Measurements from ENCODE around the gene RFK.

RFK gene

DNA sequence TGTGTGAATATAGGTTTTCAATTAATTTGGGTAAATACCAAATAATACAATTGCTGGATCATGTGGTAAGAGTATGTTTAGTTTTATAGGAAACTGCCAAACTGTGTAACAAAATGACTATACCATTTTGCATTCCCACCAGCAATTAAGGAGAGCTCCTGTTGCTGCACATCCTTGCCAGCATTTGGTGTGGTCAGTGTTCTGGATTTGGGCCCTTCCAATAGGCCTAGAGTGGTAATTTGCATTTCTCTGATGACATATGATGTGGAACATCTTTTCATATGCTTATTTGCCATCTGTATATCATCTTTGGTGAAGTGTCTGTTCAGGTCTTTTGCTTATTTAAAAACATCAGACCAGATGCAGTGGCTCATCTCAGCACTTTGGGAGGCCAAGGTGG is 11.6 kb upstream of the RFK start:
- DNase-seq = no peak

DNA sequence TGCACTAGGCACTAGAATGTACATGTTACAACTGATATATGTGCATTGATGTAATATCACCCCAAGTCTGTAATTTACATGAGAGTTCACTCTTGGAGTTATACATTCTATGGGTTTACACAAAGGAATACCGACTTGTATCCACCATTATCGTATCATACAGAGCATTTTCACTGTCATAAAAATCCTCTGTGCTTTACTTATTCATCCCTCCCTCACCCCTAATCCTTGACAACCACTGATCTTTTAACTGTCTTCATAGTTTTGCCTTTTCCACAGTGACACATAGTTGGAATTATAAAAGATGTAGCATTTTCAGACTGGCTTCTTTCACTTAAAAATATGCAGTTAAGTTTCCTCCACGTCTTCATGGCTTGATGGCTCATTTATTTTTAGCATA is 11.1 kb upstream of the RFK start:
- no peak for DNase-seq

DNA sequence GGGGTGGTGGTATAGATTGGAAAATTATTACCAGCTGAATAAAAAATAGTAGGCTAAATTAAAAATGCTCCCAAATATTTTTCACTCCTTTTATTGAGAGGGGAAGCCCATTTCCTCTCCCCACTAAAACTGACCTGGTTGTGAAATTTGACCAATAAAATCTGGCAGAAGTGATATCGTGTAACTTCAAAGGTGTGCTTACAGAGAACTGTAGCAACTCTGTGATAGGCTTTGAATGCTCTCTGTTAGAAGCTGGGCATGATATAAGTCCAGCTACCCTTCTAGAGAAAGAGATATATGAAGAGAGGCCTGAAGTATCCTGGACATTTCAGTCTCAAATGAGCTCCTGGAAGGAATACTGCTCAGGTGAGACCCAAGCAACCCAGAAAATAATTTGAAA is 10.2 kb upstream of the RFK start:
- DNase-seq = no peak

DNA sequence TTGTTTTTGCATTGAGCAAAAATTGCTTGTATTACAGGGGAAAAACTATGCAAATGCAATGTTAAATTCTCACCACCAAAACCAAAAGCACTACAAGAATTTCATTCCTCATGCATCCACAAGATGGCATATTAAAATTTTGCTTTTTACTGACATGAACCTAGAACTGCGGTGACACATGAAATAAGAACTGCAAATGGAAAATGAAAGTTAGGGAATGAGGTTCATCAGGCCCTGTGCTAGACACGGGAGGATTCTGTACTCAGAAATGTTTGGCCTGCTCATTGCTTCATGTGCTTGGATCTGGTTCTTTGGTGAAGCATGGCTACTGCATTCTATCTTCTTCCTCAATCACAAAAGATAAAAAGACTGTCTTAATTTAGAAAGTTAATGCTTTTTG is 9.1 kb upstream of the RFK start:
- no peak for DNase-seq

DNA sequence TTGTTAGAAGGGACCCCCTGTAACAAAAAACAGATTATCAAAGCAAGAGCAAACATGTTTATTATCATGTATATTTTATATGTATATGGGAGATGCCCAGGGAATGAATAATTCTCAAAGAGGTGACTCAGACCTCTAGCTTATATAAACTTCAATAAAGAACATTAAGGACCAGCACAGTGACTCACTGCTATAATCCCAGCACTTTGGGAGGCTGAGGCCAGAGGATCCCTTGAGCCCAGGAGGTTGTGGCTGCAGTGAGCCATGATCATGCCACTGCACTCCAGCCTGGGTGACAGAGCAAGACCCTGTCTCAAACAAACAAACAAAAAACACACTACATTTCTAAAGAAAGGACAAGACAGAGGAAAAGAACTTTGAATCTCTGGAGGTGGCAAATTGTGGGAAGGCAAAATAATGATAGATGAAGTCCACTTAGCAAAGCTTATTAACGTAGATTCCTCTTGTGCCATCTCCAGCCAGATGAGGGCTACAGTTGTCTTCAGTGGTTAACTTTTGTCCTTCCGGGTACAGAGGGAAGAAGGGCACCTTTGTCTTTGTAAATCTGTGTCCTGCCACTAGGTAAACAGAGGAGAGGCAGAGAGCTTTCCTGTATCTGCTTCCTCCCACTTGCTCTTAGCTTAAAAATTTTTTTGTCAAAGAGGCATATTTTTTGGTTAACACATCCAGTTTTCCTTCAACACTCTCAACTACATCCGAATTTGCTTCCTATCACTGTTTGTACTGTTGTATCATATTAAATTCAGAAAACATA is 7.5 kb upstream of the RFK start:
- no peak for DNase-seq

DNA sequence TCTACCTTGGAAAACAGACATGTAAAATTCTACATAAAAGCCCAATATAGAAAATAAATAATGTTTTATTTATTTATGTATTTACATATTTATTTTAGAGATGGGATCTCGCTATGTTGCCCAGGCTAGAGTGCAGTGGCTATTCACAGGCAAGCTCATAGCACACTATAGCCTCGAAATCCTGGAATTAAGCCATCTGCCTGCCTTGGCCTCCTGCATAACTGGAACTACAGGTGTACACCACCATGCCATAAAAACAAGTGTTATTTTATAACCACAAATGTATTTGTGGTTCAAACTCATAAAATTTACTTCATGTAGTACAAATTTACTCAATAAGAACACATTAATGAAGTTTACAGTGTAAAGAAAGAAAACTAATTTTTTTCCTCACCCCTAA is 7.0 kb upstream of the RFK start:
- no peak for DNase-seq

DNA sequence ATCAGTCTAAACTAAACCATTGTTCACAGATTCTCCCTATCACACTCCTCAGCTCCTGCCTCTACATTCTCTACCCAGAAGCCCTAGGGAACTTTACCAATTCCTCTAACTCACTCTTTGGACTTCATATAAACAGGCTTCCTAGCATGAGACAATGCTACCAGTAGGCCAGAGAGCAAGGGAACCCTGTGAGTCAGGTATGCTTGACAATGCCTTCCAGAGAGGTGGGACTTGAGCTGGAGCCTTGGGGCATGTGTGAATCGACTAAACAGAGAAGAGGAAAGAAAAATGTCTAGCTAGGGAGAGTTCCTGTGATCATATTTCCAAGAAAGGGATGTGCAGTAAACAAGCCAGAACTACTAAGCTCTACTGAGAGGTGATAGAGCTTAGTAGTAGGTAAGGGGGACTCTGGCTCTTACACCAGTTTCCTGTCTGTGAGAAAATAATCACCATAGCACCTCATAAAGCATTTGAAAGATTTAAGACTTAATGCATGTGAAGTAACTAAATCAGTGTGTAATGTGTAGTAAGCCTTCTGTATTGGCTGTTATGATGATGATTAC is 6.4 kb upstream of the RFK start:
- DNase-seq = no peak

DNA sequence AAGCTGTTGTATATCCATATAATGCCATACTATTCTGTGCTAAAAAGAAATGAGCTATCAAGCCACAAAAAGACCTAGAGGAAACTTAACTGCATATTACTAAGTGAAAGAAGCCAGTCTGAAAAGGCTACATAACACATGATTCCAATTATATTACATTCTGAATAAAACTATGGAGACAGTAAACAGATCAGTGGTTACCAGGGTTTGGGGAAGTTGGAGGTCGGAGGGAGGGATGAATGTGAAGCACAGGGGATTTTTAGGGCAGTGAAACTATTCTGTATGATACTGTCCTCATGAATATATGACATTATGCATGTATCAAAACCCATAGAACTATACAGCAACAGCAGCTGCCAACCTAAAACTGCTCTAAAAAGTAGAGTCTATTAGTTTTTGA is 5.6 kb upstream of the RFK start:
- DNase-seq = no peak

DNA sequence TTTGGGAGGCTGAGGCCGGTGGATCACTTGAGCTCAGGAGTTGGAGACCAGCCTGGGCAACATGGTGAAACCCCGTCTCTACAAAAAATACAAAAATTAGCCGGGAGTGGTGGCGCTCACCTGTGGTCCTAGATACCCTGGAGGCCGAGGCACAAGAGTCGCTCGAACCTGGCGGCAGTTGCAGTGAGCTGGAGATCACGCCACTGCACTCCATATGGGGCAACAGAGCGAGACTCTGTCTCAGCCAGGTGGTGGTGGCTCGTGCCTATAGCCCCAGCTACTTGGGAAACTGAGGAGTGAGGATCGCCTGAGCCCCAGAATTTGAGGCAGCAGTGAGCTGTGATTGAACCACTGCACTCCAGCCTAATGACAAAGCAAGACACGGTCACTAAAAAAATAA is 2.4 kb upstream of the RFK start:
- DNase-seq = no peak

DNA sequence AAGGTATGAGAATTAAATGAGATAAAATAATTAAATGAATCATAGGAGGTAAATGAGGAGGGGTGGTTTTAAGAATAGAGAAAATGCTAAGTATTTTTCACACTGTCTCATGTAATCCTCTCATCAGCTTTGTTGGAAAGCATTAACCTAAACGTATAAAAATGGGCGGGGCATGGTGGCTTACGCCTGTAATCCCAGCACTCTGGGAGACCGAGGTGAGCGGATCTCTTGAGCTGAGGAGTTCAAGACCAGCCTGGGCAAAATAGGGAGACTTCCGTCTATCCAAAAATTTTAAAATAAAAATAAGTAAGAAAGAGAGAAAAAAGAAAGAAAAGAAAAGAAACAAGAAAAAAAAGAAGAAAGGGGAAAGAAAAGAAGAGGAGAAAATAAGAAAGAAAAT is 1.9 kb upstream of the RFK start:
- DNase-seq = no peak

DNA sequence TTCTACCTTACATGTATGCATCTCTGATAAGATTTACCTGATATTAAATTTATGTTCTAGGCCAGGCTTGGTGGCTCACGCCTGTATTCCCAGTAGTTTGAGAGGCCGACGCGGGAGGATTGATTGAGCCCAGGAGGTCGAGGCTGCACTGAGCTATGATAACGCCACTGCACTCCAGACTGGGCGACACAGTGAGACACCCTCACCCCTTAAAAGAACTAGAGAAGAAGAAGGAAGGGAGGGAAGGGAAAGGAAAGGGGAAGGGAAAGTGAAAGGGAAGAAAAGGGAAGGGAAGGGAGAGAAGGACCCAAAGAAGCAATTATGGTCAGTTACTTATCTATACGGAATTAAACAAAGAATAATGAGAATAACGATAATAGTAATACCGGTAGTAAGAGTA is 1.2 kb upstream of the RFK start:
- no peak for DNase-seq

DNA sequence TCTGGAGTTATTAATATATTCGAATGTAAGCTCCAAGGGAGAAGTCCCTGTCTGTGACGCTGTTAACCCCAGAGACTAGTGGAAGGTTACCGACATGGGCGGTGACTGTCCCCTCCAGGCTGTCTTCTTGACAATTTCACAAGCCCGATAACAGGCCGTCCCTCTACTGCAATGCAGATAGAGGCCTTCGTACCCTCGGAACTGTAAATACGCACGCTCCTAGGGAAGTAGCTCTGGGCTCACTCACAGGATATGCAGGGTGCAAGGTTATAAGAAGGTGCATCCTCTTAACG is 680 bp upstream of the RFK start:
- DNase-seq = peak; percentile 50

DNA sequence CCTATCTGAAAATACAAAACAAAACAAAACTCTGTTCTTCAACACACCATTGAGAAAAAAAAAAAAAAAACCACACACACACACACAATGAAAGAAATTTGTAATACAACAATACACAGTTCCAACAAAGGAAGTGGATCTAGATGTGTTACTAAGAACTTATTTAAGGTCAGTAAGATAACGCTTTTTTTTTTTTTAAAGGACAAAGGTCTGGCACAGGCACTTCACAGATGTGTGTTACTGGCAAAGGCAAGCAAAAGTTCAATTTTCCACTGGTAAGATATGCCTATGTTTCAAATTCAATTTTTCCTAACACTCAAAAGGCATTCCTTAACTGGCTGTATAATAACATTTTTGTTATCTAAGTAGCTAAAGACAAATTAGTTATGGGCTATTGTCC is 3.6 kb downstream of the RFK start:
- DNase-seq = no peak

DNA sequence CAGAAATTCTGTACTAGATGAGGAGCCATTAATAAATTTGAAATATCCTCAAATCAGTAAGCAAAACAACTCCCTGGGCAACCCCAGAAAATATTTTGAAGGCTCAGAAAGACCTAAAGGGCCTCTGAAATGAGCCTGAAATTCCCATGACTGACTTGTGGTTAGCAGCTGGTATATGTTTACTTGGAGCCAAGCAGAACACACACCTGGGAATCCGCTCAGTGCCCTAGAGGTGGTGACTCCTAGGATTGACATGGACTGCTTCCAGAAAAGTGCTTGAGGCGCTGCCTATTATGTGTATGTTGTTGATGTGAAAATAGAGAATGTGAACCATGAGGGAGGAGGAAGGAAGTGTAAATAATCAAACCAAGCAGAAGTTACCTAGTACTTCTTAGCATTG is 14.7 kb downstream of the RFK start:
- no peak for DNase-seq

DNA sequence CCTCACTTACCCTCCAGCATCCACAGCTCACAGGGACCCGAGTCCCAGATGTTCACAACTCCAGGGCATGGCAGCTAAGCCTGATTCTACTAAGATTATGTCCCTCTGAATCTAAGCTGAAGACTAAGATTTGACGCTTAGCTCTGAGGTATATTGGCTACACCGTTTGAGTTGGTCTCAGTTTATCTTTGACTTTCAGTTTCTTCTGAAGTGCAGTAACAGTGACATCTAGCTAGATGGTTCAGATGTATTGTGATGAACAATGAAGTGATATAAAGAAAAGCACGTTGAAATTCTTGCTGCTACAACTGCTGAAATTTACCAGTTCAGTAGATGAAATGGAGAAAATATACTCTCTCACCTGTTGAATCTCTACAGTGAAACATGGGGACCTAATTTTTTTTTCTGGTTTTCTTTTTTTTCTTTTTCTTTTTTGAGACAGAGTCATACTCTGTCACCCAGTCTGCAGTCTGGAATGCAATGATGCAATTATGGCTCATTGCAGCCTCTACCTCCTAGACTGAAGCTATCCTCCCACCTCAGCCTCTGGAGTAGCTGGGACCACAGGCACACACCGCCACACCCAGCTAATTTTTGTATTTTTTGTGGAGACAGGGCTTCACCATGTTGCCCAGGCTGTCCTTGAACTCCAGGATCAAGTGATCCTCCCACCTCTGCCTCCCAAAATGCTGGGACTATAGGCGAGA is 15.7 kb downstream of the RFK start:
- no peak for DNase-seq

DNA sequence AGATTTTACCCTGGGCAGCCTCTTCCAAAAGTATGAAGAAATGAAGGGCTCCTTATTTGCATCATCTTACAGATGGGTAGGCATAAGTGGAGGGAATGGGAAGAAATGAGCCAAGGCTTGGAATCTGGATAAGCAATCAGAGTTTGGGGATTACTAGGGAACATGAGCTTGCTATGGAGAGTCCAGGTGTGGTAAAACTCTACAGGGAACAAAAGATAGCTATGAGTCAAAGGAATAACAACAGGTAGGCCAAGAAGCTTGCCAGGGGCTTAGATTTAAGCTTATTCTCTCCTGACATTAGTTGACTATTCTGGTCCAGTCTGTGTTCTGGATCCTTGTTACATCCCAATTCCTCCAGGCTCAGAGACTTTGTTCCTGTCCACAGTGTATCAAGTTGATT is 16.4 kb downstream of the RFK start:
- no peak for DNase-seq

DNA sequence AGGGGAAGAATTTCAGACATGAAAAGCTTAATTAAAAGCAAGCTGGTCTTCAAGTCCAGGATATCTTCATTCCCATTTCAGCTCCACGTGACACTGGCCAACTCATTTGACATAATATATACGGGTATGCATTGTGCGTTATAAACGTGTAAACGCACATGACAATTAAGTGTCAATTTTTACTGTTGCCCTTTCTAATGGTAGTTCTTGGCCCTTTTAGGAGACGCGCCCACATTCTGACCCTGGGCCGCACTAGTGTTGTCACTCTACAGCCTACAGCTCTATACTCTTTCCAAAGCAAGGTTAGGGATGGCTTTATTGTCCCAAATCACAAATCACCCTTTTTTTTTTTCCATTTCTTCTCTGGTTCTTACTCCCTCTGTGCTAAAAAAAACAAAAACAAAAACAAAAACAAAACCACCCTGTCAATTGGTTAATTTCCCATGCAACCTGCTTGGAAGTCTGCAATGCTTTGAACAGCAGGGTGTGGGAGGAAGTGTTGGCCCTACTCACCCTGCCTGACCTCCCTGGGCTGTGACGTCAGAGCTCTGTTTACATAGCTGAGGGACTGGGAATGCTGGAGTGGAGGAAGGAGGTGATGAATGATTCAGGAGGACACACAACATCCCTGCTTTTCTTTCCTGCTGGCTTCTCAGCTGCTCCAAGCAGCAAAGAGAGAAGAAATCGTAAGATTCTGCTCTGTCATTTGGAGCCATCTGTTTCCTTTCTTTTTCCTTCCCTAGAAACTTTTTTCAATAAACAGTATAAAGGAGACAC is 19.3 kb downstream of the RFK start:
- no peak for DNase-seq

DNA sequence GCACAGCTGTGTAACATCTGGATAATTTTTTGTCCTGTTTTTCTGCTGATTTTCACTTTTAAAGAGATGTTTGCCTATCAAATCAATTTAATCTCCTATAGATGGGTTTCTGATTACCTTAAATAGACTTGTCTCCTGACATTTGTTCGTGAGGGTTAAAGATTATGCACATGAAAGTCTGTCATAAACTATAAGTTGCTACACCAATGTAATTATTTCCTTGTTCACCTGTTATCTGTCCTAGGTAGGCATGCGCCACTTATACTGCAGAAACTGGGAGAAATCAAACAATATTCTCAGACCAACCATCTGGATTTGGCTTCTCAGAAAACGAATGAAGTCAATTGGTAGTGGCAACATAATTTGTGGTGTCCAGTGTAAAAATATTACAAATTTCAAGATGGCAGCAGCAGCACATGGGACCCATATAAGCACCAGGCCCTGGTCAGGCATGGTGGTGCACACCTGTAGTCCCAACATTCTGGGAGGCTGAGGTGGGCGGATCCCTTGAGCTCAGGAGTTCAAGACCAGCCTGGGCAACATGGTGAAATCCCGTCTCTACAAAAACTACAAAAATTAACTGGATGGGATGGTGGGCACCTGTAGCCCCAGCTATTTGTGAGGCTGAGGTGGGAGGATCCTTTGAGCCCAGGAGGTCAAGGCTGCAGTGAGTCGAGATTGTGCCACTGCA is 20.3 kb downstream of the RFK start:
- DNase-seq = no peak

DNA sequence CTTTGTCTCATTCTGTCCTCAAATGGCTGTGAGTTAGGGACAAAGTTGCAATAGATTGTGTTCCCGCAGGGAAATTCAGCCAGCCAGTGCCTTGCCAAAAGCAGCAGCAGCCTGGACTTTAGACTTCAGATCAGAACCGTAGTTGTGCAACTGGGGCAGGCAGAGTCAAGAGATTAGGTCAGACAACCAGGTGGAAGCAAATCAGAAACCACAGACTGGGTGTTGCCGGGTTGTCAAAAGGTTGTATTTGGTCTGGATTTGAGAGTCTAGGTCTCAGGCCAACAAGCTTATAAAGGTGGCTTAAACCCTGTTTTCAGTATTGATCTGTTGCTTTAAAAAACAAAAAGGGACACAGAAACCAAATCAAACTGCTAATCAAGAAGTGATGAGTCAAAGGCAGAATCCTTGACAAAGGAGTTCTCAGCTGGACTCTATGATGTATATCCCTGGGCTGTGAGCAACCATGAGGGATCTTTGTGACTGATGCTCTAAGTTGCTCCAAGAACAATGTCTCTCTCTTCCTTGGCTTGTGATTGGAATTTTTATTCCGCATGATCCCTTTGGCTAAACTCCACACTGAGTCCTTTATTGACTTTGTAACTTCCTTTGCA is 20.9 kb downstream of the RFK start:
- DNase-seq = no peak

DNA sequence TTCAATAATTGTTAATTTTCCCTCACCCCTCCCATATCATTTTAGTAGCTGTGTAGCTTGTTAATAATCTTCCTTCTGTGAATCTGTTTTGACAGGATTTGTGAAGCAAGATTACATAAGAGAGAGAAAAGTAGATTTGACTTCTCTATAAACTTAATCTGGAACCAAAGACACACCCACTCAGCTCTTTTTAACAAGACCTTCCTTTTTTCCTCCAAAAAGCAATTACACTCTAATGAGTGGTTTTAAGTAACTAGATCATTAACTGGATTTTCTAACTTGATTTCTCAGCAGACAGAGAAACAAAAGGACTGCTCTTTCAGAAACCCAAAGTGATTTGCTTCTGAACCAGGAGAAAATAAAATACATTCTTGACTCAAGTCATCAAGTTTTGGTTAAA is 21.9 kb downstream of the RFK start:
- no peak for DNase-seq

DNA sequence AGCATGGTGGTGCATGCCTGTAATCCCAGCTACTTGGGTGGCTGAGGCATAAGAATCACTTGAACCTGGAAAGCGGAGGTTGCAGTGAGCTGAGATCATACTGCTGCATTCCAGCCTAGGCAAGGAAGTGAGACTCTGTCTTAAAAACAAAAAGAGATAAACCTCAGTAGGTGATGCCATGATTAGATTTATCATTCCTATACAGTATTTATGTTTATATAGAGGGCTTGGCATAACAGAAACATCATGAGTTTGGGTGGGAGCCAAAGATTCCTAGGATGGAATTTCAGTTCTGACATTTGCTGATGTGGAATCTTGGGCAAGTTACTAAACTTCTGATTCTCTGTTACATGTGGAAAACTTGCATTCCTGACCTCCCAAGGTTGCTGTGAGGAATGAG is 22.3 kb downstream of the RFK start:
- no peak for DNase-seq

DNA sequence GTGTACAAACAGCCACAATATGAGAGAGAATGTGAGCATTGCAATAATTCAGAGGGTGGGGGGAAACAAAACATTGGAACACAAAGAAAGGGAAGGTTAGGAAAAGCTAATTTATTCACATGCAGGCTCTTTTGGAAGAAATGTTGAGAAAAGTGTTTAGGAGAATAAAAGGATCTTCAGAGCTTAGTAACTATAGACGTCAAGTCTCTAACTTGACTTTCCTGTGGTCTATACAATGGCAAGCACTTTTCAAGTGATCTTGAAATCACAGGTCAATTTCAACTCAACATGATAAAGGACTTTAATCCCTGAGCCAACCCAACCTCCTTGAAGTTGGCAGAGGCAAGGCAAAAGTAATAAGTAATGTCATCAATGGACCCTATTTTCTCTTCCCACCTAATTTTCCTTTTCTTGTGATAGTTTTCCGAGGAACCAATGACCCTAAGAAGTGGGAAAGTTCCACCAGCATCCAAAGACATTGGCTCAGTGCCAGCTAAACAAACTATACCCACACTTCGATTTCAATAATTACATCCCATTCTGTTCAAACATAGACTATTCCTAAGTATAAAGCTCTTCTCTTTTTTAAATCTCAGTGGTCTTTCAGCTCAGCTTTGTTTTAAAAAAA is 23.7 kb downstream of the RFK start:
- DNase-seq = no peak

DNA sequence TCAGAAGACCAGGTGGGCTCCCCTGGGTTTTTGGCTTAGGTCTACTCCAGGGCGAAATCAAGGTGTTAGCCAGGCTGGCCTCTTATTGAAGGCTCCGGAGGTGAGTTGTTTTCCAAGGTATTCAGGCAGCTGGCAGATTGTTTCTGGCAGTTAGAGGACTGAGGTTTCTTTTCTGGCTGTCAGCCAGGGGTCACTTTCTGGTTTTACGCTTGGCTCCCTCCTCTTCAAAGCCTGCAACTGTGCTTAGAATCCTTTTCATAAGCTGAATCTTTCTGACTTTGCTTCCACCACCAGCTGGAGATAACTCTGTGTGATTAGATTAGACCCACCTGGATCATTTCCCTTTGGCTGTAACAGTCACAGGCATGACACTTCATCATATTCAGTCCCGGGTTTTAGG is 24.6 kb downstream of the RFK start:
- no peak for DNase-seq
